Activated naive CD8-positive, alpha-beta T cell treated with anti-CD3 and anti-CD28 coated beads for 36 hours (primary cell): ENCODE results near the gene CEP112. TPM values are rescaled to one million over a fixed set of nuclear protein-coding genes. Genes with fewer than 3 reads are reported as not detected.

Source experiments
- DNase-seq: peaks from one replicate; pipeline ENCODE4 v3.0.0; 2021
- H3K27ac Mint-ChIP-seq: one replicate; pipeline ENCODE4 v1.8.0; 2022; ENCODE audit warnings: mild to moderate bottlenecking, moderate library complexity, mixed read lengths
- H3K27me3 Mint-ChIP-seq: one replicate; pipeline ENCODE4 v1.8.0; 2022; ENCODE audit warnings: mild to moderate bottlenecking, mixed read lengths
- H3K36me3 Mint-ChIP-seq: one replicate; pipeline ENCODE4 v1.8.0; 2021; ENCODE audit warnings: mild to moderate bottlenecking, mixed read lengths
- H3K4me1 Mint-ChIP-seq: one replicate; pipeline ENCODE4 v1.8.0; 2021; ENCODE audit warnings: mixed read lengths
- H3K4me3 Mint-ChIP-seq: one replicate; pipeline ENCODE4 v1.8.0; 2022; ENCODE audit warnings: mild to moderate bottlenecking, moderate library complexity, mixed read lengths
- H3K9me3 Mint-ChIP-seq: one replicate; pipeline ENCODE4 v1.8.0; 2022; ENCODE audit warnings: mixed read lengths
- total RNA-seq, 2 experiments: library from RNA; stranded (reverse); gene quantifications; one replicate each; pipeline ENCODE4 v1.2.3, GENCODE V29; 2021

CEP112 gene
- 1 to 10 TPM in 1 of 2 experiments, under 1 TPM in 1; 0.54 to 1.3 TPM for total RNA-seq

GRCh38 chr17:66191593-66192377 lies at the start of gene CEP112:
CEP112 (minus strand) TSS chr17:66192133.
- peak; percentile 90 for DNase-seq
- Mint-ChIP-seq H3K4me1 (peaks cover 15% of the 10 kb centered on the region), H3K36me3 (no peaks in the 10 kb centered on the region), H3K4me3 (peak within 1 kb of the TSS; percentile 82), H3K27ac (peak within 1 kb of the TSS; percentile 57), H3K27me3 (no peaks in the 10 kb centered on the region), H3K9me3 (no peaks in the 10 kb centered on the region)

- Mint-ChIP-seq H3K27me3 (no peaks in the 10 kb centered on the region), H3K9me3 (no peaks in the 10 kb centered on the region), H3K4me1 (peaks cover 5% of the 10 kb centered on the region), H3K36me3 (no peaks in the 10 kb centered on the region), H3K4me3 (no peak overlapping the region), H3K27ac (no peak overlapping the region)
- no peak for DNase-seq
These were observed 48.7 kb upstream of the CEP112 start for GRCh38 chr17:66240630-66241029.

DNA sequence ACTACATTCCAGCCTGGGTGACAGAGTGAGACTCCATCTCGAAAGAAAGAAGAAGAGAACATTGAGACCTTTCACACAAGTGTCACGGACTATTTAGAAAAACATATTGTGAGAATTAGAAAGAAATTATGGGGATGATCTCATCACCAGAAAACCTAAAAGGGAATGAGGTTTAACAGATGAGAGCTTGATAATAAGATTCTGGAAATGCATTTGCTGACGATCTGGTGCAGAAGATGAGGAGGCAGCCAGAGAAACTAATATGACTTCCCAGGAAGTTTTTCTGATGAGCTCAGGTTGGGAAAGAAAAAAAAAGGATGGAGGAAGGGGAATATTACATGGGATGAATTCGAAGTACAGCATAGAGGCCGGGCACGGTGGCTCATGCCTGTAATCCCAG lies 48.1 kb upstream of the CEP112 start:
- Mint-ChIP-seq H3K4me1 (peaks cover 5% of the 10 kb centered on the region), H3K4me3 (no peak overlapping the region), H3K36me3 (no peaks in the 10 kb centered on the region), H3K27ac (no peak overlapping the region), H3K9me3 (no peaks in the 10 kb centered on the region), H3K27me3 (no peaks in the 10 kb centered on the region)
- DNase-seq: no peak

DNA sequence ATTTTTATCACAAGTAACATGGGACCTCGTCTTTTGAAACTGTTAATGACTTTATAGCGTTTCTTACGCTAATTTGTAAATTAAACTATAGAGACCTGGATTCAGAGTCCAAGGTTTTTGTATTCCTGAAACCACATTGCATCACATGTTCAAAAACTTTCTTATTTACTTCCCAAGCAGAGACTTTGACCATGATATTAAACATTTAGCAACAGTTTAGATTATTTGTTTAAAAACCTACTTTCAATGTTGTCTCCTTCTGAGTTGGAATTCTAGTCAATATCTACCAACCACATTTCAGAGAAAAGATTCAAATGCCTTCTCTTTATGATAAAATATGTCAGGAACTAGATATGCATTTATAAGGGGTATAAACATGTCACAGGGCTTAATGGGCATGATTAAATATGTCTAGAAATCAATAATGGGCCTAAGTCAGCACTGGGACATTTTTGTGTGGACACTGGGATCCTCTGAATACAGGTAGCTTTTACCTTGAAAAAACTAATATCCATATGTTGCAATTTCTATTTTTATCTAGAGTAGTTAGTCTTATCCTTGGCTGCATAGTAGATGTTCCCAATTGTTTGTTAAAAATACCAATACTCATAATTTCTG lies 43.6 kb upstream of the CEP112 start:
- Mint-ChIP-seq H3K27ac (no peak overlapping the region), H3K27me3 (no peaks in the 10 kb centered on the region), H3K4me3 (no peak overlapping the region), H3K36me3 (no peaks in the 10 kb centered on the region), H3K4me1 (peaks cover 6% of the 10 kb centered on the region), H3K9me3 (no peaks in the 10 kb centered on the region)
- DNase-seq: no peak

- no peak overlapping the region for H3K4me3 Mint-ChIP-seq
- H3K9me3 Mint-ChIP-seq: no peaks in the 10 kb centered on the region
- DNase-seq: no peak
- no peaks in the 10 kb centered on the region for H3K27me3 Mint-ChIP-seq
- no peak overlapping the region for H3K27ac Mint-ChIP-seq
- H3K36me3 Mint-ChIP-seq: no peaks in the 10 kb centered on the region
- peaks cover 5% of the 10 kb centered on the region for H3K4me1 Mint-ChIP-seq
These were observed 42.7 kb upstream of the CEP112 start for GRCh38 chr17:66234611-66235010.

DNA sequence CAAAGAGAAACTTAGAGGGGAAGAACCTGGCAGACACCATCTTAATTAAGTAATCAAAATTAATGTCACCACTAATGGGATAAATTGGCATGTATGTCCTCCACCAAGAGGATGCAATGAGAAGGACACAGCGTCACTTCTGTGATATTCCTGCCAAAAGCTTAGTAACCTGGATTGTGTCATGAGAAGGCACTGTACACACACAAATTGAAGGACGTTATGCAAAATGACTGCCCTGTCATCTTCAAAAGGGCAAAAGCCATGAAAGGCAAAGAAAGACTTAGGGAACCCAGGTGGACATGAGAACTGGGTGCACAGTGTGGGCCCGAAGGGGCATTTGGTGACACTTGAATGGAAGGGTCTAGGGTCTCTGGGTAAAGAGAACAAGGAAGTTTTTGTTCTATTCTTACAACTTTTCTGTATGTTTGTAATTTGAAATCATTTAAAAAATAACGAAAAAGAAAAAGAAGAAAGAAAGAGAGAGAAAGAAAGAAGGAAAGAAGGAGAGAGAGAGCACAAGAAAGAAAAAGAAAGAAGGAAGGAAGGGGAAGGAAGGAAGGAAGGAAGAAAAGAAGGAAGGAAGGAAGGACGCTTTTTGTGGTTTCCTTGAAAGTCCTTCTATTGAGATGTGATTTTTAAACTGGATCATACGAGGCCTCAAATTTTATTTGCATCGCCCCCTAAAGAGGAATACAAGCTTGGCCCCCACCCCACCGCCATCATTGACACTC lies 41.3 kb upstream of the CEP112 start:
- Mint-ChIP-seq H3K4me1 (peaks cover 5% of the 10 kb centered on the region), H3K27ac (no peak overlapping the region), H3K27me3 (no peaks in the 10 kb centered on the region), H3K36me3 (no peaks in the 10 kb centered on the region), H3K4me3 (no peak overlapping the region), H3K9me3 (no peaks in the 10 kb centered on the region)
- DNase-seq: no peak

GRCh38 chr17:66230922-66231591 lies 39.1 kb upstream of the CEP112 start:
- Mint-ChIP-seq H3K27ac (no peak overlapping the region), H3K27me3 (no peaks in the 10 kb centered on the region), H3K36me3 (no peaks in the 10 kb centered on the region), H3K4me1 (peaks cover 5% of the 10 kb centered on the region), H3K4me3 (no peak overlapping the region), H3K9me3 (no peaks in the 10 kb centered on the region)
- no peak for DNase-seq

GRCh38 chr17:66229783-66230538 lies 38.0 kb upstream of the CEP112 start:
- H3K36me3 Mint-ChIP-seq: no peaks in the 10 kb centered on the region
- H3K4me1 Mint-ChIP-seq: peaks cover 5% of the 10 kb centered on the region
- no peak overlapping the region for H3K4me3 Mint-ChIP-seq
- H3K27me3 Mint-ChIP-seq: no peaks in the 10 kb centered on the region
- H3K9me3 Mint-ChIP-seq: no peaks in the 10 kb centered on the region
- no peak for DNase-seq
- H3K27ac Mint-ChIP-seq: no peak overlapping the region

DNA sequence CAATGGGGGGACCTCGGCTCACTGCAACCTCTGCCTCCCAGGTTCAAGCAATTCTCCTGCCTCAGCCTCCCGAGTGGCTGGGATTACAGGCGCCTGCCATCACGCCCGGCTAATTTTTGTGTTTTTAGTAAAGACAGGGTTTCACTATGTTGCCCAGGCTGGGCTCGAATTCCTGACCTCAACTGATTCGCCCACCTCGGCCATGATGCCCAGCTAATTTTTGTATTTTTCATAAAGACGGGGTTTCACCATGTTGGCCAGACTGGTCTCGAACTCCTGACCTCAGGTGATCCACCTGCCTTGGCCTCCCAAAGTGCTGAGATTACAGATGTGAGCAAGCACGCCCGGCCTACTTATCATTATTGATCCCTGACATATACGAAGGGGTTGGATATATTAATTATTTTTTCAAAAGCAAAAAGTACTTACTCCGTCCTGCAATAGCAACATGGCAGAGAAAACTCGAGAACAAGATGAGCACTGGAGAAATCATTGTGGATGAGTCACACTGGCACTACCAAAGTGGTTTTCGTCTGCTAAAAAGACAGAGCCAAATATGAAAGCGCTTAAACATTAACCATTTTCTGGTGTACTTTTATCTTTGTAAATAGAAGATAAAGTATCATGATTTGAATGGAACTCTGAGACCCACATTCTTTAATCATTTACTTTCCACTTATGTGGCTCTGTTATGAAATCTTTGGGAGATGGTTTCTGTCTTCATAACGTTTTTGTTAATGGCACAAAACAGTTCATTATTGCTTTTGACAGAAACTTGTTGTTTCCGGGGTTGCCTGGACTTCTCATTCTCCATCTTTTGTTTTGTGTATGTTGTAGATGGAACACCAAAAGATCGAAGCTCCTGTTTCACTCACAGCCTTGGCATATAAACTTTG lies 37.2 kb upstream of the CEP112 start, which contains the start of gene APOH:
Gene APOH (minus strand): TSS at position 529 of the 896 bp plus-strand sequence. CDS start 36 bp downstream, at position 493.
- no peaks in the 10 kb centered on the region for H3K27me3 Mint-ChIP-seq
- no peak within 1 kb of the TSS for H3K4me3 Mint-ChIP-seq
- no peaks in the 10 kb centered on the region for H3K36me3 Mint-ChIP-seq
- no peaks in the 10 kb centered on the region for H3K9me3 Mint-ChIP-seq
- H3K4me1 Mint-ChIP-seq: peaks cover 5% of the 10 kb centered on the region
- H3K27ac Mint-ChIP-seq: no peak within 1 kb of the TSS
- DNase-seq: no peak

DNA sequence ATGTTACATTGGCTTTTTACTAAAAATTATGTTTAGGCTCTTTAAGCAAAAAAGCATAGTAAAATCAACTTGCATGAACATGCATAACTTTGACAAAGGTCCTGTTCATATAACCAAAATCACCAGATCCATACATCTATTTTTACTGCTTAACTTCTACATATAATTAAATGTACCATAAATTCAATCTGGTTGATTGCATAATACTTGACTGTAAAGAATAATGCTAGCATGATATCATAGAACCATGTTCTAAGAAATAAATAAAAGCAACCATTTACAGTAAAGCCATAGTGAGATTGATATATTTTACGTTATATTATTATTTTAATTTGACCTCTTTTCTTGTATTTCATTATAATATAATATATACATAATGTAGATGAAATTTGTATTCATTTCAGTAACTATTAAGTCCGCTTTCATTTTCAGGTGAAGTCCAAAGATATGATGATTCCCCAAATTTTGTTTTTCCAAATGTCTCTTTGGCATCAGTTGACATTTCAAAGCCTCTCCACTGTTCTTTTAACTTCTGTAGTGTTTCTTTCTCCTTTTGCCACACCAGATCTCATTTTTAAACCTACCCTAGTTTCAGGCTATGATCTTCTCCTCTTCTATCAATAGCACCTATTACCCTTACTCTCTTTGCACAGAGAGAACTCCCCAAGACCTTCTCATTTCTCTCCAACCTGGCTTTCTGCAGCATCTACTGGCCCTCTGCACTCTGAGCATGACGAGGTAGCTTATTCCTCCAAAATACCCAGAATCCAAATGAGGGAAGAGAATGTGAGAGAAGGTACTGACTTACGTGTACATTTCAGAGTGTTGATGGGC lies 35.5 kb upstream of the CEP112 start:
- no peak overlapping the region for H3K27ac Mint-ChIP-seq
- H3K9me3 Mint-ChIP-seq: no peaks in the 10 kb centered on the region
- H3K27me3 Mint-ChIP-seq: no peaks in the 10 kb centered on the region
- no peaks in the 10 kb centered on the region for H3K36me3 Mint-ChIP-seq
- no peaks in the 10 kb centered on the region for H3K4me1 Mint-ChIP-seq
- H3K4me3 Mint-ChIP-seq: no peak overlapping the region
- DNase-seq: no peak

GRCh38 chr17:66222798-66223350 lies 30.9 kb upstream of the CEP112 start:
- H3K27ac Mint-ChIP-seq: no peak overlapping the region
- no peaks in the 10 kb centered on the region for H3K4me1 Mint-ChIP-seq
- H3K27me3 Mint-ChIP-seq: no peaks in the 10 kb centered on the region
- DNase-seq: no peak
- H3K4me3 Mint-ChIP-seq: no peak overlapping the region
- H3K9me3 Mint-ChIP-seq: no peaks in the 10 kb centered on the region
- no peaks in the 10 kb centered on the region for H3K36me3 Mint-ChIP-seq

DNA sequence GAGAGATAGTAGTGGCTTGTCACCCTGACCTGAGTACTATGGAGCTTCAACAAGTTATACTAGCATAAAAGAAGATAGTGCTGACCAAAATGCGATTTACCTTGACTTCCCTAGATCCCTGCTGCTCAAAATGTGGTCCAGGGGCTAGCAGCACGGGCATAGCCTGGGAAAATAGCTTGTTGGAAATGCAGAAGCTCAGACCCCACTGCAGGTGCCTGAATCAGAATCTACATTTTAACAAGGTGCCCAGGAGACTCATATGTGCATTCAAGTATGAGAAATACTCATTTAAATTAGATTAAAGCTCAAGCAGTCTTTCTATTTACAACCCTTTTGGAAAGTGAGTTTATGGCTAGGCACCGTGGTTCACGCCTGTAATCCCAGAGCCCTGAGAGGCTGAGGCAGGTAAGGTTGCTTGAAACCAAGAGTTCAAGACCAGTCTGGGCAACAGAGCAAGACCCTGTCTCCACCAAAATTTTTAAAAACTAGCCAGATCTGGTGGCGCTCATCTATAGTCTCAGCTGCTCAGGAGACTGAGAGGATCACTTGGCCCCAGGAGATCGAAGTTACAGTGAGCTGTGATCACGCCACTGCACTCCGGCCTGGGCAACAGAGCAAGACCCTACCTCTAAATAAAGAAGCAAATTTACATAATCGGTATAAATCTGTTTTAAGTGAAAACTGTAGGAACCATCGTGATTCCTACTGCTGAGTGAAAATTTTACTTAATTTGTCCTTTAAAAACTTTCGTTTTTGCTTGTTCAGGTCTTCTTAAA lies 30.0 kb upstream of the CEP112 start:
- no peak overlapping the region for H3K4me3 Mint-ChIP-seq
- H3K4me1 Mint-ChIP-seq: no peaks in the 10 kb centered on the region
- no peak overlapping the region for H3K27ac Mint-ChIP-seq
- no peaks in the 10 kb centered on the region for H3K27me3 Mint-ChIP-seq
- DNase-seq: no peak
- H3K9me3 Mint-ChIP-seq: no peaks in the 10 kb centered on the region
- no peaks in the 10 kb centered on the region for H3K36me3 Mint-ChIP-seq
